H1 (cell line): ENCODE results near the gene ACCS. TPM values are rescaled to one million over a fixed set of nuclear protein-coding genes. Genes with fewer than 3 reads are reported as not detected.

Experiments used
- CTCF ChIA-PET: fragments of 300-600 bp; sonication (Branson Sonifier 250); formaldehyde crosslinking; loops from one replicate; lab custom pipeline; 2021; ENCODE audit not compliant: partially characterized antibody; lab: Charles Lee
- POLR2A ChIA-PET: fragments of 300-600 bp; sonication (Branson Sonifier 250); formaldehyde crosslinking; loops from one replicate; lab custom pipeline; 2021; ENCODE audit warnings: inconsistent platforms; ENCODE audit not compliant: partially characterized antibody; lab: Charles Lee
- DNase-seq, 2 experiments: peaks; one replicate each; pipeline versions ENCODE4 v3.0.0 to v3.0.0-alpha.2; 2010 to 2022; ENCODE audit warnings: low spot score in 2 of 2, low read depth in 1 of 2, mixed read lengths in 1 of 2
- FAIRE-seq: peaks from 2 replicates; lab custom pipeline; 2011; peaks lifted over from hg19 to GRCh38; lab: Jason Lieb, UNC
- H2AFZ ChIP-seq: 2 replicates; pipeline ENCODE4 v1.8.1; 2012; ENCODE audit warnings: low read length, inconsistent platforms
- H2AK5ac ChIP-seq: 2 replicates; pipeline ENCODE4 v1.6.1; 2013; ENCODE audit warnings: low read depth, low read length
- H2BK120ac ChIP-seq: replicated peaks from 2 replicates; pipeline ENCODE3; 2013; ENCODE audit warnings: low read depth, low read length, inconsistent platforms
- H2BK12ac ChIP-seq: 2 replicates; pipeline ENCODE4 v1.6.1; 2013; ENCODE audit warnings: low read depth, low read length
- H2BK15ac ChIP-seq: 2 replicates; pipeline ENCODE4 v1.6.1; 2013; ENCODE audit warnings: low read length
- H2BK20ac ChIP-seq: 2 replicates; pipeline ENCODE4 v1.6.1; 2013; ENCODE audit warnings: low read length
- H2BK5ac ChIP-seq: 2 replicates; pipeline ENCODE4 v1.6.1; 2013; ENCODE audit warnings: low read depth, low read length
- H3K14ac ChIP-seq: 2 replicates; pipeline ENCODE4 v1.6.1; 2013; ENCODE audit warnings: inconsistent platforms; ENCODE audit not compliant: insufficient read length
- H3K18ac ChIP-seq: 2 replicates; pipeline ENCODE4 v1.6.1; 2013; ENCODE audit warnings: low read length; ENCODE audit errors: extremely low read depth
- H3K23ac ChIP-seq: 2 replicates; pipeline ENCODE4 v1.6.1; 2013; ENCODE audit warnings: inconsistent platforms; ENCODE audit not compliant: insufficient read length
- H3K23me2 ChIP-seq: 2 replicates; pipeline ENCODE4 v1.6.1; 2013; ENCODE audit warnings: low read depth, low read length
- H3K27ac ChIP-seq: 2 replicates; pipeline ENCODE4 v1.6.1; 2011; ENCODE audit warnings: low read depth, low read length, inconsistent platforms
- H3K27me3 ChIP-seq, 4 experiments: replicated peaks in 1 of 4; 1 replicate in 1 of 4; 2 replicates in 3 of 4; pipeline versions ENCODE4 v1.6.1 to v1.8.1; 2011 to 2013; ENCODE audit warnings: low read length in 3 of 4, mild to moderate bottlenecking in 3 of 4, inconsistent platforms in 2 of 4, mixed read lengths in 2 of 4, moderate library complexity in 1 of 4; ENCODE audit not compliant: control insufficient read depth in 3 of 4, insufficient read depth in 3 of 4; ENCODE audit errors: extremely low read depth in 1 of 4
- H3K36me3 ChIP-seq, 4 experiments: 2 replicates each; pipeline versions ENCODE4 v1.6.1 to v1.8.1; 2011 to 2013; ENCODE audit warnings: mild to moderate bottlenecking in 4 of 4, low read length in 3 of 4, moderate library complexity in 2 of 4, control low read depth in 1 of 4, inconsistent platforms in 1 of 4; ENCODE audit not compliant: insufficient read depth in 4 of 4, control insufficient read depth in 2 of 4
- H3K4ac ChIP-seq: replicated peaks from 2 replicates; pipeline ENCODE3; 2013; ENCODE audit warnings: low read length, low read depth, mixed read lengths, inconsistent platforms; ENCODE audit not compliant: insufficient read length
- H3K4me1 ChIP-seq, 4 experiments: replicated peaks in 1 of 4; 1 replicate in 1 of 4; 2 replicates in 3 of 4; pipeline versions ENCODE4 v1.6.1 to v1.8.1; 2011 to 2013; ENCODE audit warnings: low read length in 3 of 4, inconsistent platforms in 2 of 4, mixed read lengths in 1 of 4; ENCODE audit not compliant: insufficient read depth in 4 of 4, control insufficient read depth in 3 of 4
- H3K4me2 ChIP-seq, 2 experiments: 2 replicates each; pipeline versions ENCODE4 v1.6.1 to v1.8.1; 2011 to 2013; ENCODE audit warnings: low read depth in 2 of 2, low read length in 2 of 2, control low read depth in 1 of 2, inconsistent platforms in 1 of 2, mild to moderate bottlenecking in 1 of 2; ENCODE audit not compliant: insufficient read depth in 1 of 2
- H3K4me3 ChIP-seq, 4 experiments: fragments of 200-600, 300-600 bp in 1 of 4; sonication (generic), shearing (Covaris generic), sonication (Bioruptor Twin) in 1 of 4; 2 replicates each; pipeline versions ENCODE4 v1.5.1 to v1.8.1; 2011 to 2016; ENCODE audit warnings: low read length in 4 of 4, low read depth in 3 of 4, control low read depth in 2 of 4, inconsistent platforms in 2 of 4, mild to moderate bottlenecking in 2 of 4, mixed read lengths in 1 of 4, moderate library complexity in 1 of 4; ENCODE audit not compliant: insufficient read depth in 2 of 4; ENCODE audit errors: extremely low read depth in 1 of 4
- H3K56ac ChIP-seq: replicated peaks from 2 replicates; pipeline ENCODE3; 2013; ENCODE audit warnings: low read depth, mild to moderate bottlenecking, mixed read lengths, low read length, inconsistent platforms; ENCODE audit not compliant: insufficient read length
- H3K79me1 ChIP-seq: 2 replicates; pipeline ENCODE4 v1.6.1; 2013; ENCODE audit warnings: low read depth, low read length, control low read depth
- H3K79me2 ChIP-seq, 2 experiments: 2 replicates each; pipeline versions ENCODE4 v1.6.1 to v1.8.1; 2012 to 2013; ENCODE audit warnings: low read length in 2 of 2, mild to moderate bottlenecking in 2 of 2, inconsistent platforms in 1 of 2; ENCODE audit not compliant: insufficient read depth in 2 of 2, control insufficient read depth in 1 of 2
- H3K9ac ChIP-seq, 4 experiments: replicated peaks in 1 of 4; 1 replicate in 1 of 4; 2 replicates in 3 of 4; pipeline versions ENCODE4 v1.6.1 to v1.8.1; 2011 to 2013; ENCODE audit warnings: low read depth in 3 of 4, low read length in 3 of 4, control low read depth in 2 of 4, mild to moderate bottlenecking in 2 of 4, moderate library complexity in 2 of 4, inconsistent platforms in 1 of 4; ENCODE audit errors: extremely low read depth in 1 of 4
- H3K9me3 ChIP-seq, 2 experiments: 2 replicates each; pipeline versions ENCODE4 v1.6.1 to v1.8.1; 2012 to 2013; ENCODE audit warnings: mild to moderate bottlenecking in 2 of 2, moderate library complexity in 2 of 2, control low read depth in 1 of 2, inconsistent platforms in 1 of 2, low read depth in 1 of 2, low read length in 1 of 2, mixed read lengths in 1 of 2; ENCODE audit not compliant: insufficient read depth in 2 of 2
- H4K20me1 ChIP-seq, 2 experiments: replicated peaks in 1 of 2; 2 replicates each; pipeline versions ENCODE3 to v1.8.1; 2011 to 2013; ENCODE audit warnings: inconsistent platforms in 2 of 2, low read length in 2 of 2, mild to moderate bottlenecking in 1 of 2; ENCODE audit not compliant: insufficient read depth in 2 of 2, control insufficient read depth in 1 of 2
- H4K5ac ChIP-seq: 2 replicates; pipeline ENCODE4 v1.6.1; 2013; ENCODE audit warnings: low read length, low read depth, mixed read lengths, inconsistent platforms; ENCODE audit not compliant: insufficient read length
- H4K8ac ChIP-seq: 2 replicates; pipeline ENCODE4 v1.8.0; 2013; ENCODE audit warnings: mild to moderate bottlenecking, moderate library complexity, low read length, inconsistent platforms; ENCODE audit not compliant: insufficient read depth; ENCODE audit errors: extremely low read depth
- H4K91ac ChIP-seq: replicated peaks from 2 replicates; pipeline ENCODE3; 2013; ENCODE audit warnings: low read length, mixed read lengths, inconsistent platforms; ENCODE audit not compliant: insufficient read length
- CREB1 ChIP-seq: IDR thresholded peaks from 2 replicates; pipeline ENCODE4 v1.6.1; 2012; ENCODE audit warnings: inconsistent platforms
- FOSL1 ChIP-seq: IDR thresholded peaks from 2 replicates; pipeline ENCODE4 v1.6.1; 2011; ENCODE audit warnings: mild to moderate bottlenecking, low read depth, low read length, moderate library complexity; ENCODE audit not compliant: insufficient read depth
- RNF2 ChIP-seq: fragments of 200-900, 300-1000 bp; sonication (generic); IDR thresholded peaks from 2 replicates; pipeline ENCODE4 v1.7.1; 2016; ENCODE audit warnings: borderline replicate concordance, low read depth, mild to moderate bottlenecking, antibody characterized with exemption, low read length; ENCODE audit not compliant: poor library complexity, severe bottlenecking; ENCODE audit errors: missing control alignments
- SP1 ChIP-seq: IDR thresholded peaks from 2 replicates; pipeline ENCODE4 v1.6.1; 2011; ENCODE audit warnings: low read depth, low read length
- TCF12 ChIP-seq: IDR thresholded peaks from 2 replicates; pipeline ENCODE4 v1.6.1; 2011; ENCODE audit warnings: low read depth, mild to moderate bottlenecking, low read length
- ZNF274 ChIP-seq: IDR thresholded peaks from 2 replicates; pipeline ENCODE4 v1.7.0; 2012; ENCODE audit warnings: low read length, borderline replicate concordance; ENCODE audit errors: extremely low read depth
- WGBS, 2 experiments: shearing (Covaris generic) in 1 of 2; methylation state at CpG; one replicate each; pipeline versions ENCODE4 v1.1.6 to v1.1.7; 2013 to 2015; ENCODE audit warnings: low lambda C conversion rate in 2 of 2, mixed read lengths in 2 of 2, inconsistent platforms in 1 of 2, low coverage in 1 of 2, missing lambda C conversion rate in 1 of 2; ENCODE audit not compliant: insufficient replicate concordance in 2 of 2, insufficient coverage in 1 of 2, insufficient read length in 1 of 2; ENCODE audit errors: extremely low coverage in 1 of 2, missing lambda C conversion rate in 1 of 2; 5-methylcytosine and 5-hydroxymethylcytosine counted together
- polyA plus RNA-seq, 7 experiments: library from polyadenylated mRNA; depleted of rRNA in 3 of 7; stranded (reverse) in 5 of 7; unstranded in 2 of 7; fragments of >200 nt in 5 of 7; fragments of 200-250 nt in 2 of 7; gene quantifications; 1 replicate in 5 of 7; 2 replicates in 1 of 7; 4 replicates in 1 of 7; pipeline versions ENCODE4 v1.2.1 to v1.2.3, GENCODE V29; 2011 to 2013; ENCODE audit warnings: missing spikeins in 2 of 7, mixed read lengths in 2 of 7
- total RNA-seq: library from RNA; stranded (reverse); fragmentation: NEBNext Ultra II Directional; extraction: Animal tissue kit (Norgen Biotek cat#: 25700); gene quantifications from 2 replicates; pipeline ENCODE4 v1.2.1, GENCODE V29; 2021

ACCS gene
- total and polyA plus RNA-seq, 2 of the 8 experiments (the other 6 are each of a cell fraction or from before 2014, with no cell fraction given): 6.0 to 8.0 TPM

- H4K20me1 ChIP-seq: no peaks in the 10 kb centered on the region
- POLR2A ChIA-PET: no interaction called here
- TF ChIP-seq SP1: no peak
- no peak for TF ChIP-seq RNF2
- TF ChIP-seq FOSL1: no peak
- no peak for TF ChIP-seq ZNF274
- TF ChIP-seq TCF12: no peak
- no peak for TF ChIP-seq CREB1
Measured at GRCh38 chr11:44057340-44057739, 8.7 kb upstream of the ACCS start.

More at GRCh38 chr11:44057340-44057739, 8.7 kb upstream of the ACCS start:
- no peaks in the 10 kb centered on the region for H3K36me3 ChIP-seq
- no peaks in the 10 kb centered on the region for H3K4me1 ChIP-seq
- H2BK5ac ChIP-seq: no peak overlapping the region
- no peaks in the 10 kb centered on the region for H3K9me3 ChIP-seq
- H2BK15ac ChIP-seq: no peak overlapping the region
- no peaks in the 10 kb centered on the region for H3K23me2 ChIP-seq
- no peak overlapping the region for H3K23ac ChIP-seq
- H3K79me1 ChIP-seq: no peaks in the 10 kb centered on the region
- FAIRE-seq (no peak), DNase-seq (no peak)
- H3K27me3 ChIP-seq: no peaks in the 10 kb centered on the region; a peak in 1 of 7 replicates
- no peak overlapping the region for H3K9ac ChIP-seq
- no peak overlapping the region for H2BK12ac ChIP-seq
- H4K8ac ChIP-seq: no peak overlapping the region
- no peak overlapping the region for H3K56ac ChIP-seq
- H3K27ac ChIP-seq: no peak overlapping the region
- no peak overlapping the region for H4K91ac ChIP-seq
- no peaks in the 10 kb centered on the region; a peak in 1 of 4 replicates for H3K79me2 ChIP-seq
- H2AK5ac ChIP-seq: no peak overlapping the region
- H2BK120ac ChIP-seq: no peak overlapping the region
- H3K14ac ChIP-seq: no peak overlapping the region
- no peak overlapping the region for H3K4me2 ChIP-seq
- no peak overlapping the region for H3K4me3 ChIP-seq
- H4K5ac ChIP-seq: no peak overlapping the region
- H2AFZ ChIP-seq: no peak overlapping the region
- no peak overlapping the region for H3K4ac ChIP-seq
- H3K18ac ChIP-seq: no peak overlapping the region
- CTCF ChIA-PET: interaction anchor here (0.7 to 1.8 kb wide), 12 partner anchors 9 to 168 kb away, joined by 3 to 6 read pairs (median 4); partner anchors contain the start of genes ACCS and EXT2
- WGBS, 2 experiments: 82% methylated on average over 6 of the region's 6 CpGs; no CpG with 5 or more reads in 1 of the 2 experiments
- no peak overlapping the region for H2BK20ac ChIP-seq
